PC-9 (cell line): ENCODE measurements around the gene BCL2L11. TPM values are rescaled to one million over a fixed set of nuclear protein-coding genes. Genes with fewer than 3 reads are reported as not detected.

Source experiments
- BruUV-seq: library from RNA; stranded (reverse); fragments of 400-500 nt; replicated peaks from 2 replicates; lab custom pipeline; 2021; lab: Mats Ljungman, UMichigan
- CTCF ChIA-PET: fragments of 300-600 bp; sonication (Branson Sonifier 250); formaldehyde crosslinking; loops from one replicate; lab custom pipeline; 2022; ENCODE audit warnings: antibody characterized with exemption; lab: Charles Lee
- POLR2A ChIA-PET: fragments of 300-600 bp; sonication (Branson Sonifier 250); formaldehyde crosslinking; loops from one replicate; lab custom pipeline; 2022; ENCODE audit warnings: antibody characterized with exemption; ENCODE audit not compliant: unreplicated experiment; lab: Charles Lee
- DNase-seq, 2 experiments: peaks; one replicate each; pipeline versions ENCODE4 v3.0.0 to v3.0.0-alpha.2; 2015 to 2022; ENCODE audit warnings: mixed read lengths in 1 of 2
- H2AFZ ChIP-seq: fragments of 200-600 bp; sonication (generic); 2 replicates; pipeline ENCODE4 v1.8.1; 2017; ENCODE audit warnings: antibody characterized with exemption
- H3F3A ChIP-seq: fragments of 200-600 bp; sonication (generic); 2 replicates; pipeline ENCODE4 v1.8.1; 2017; ENCODE audit warnings: antibody characterized with exemption, mild to moderate bottlenecking, low read depth; ENCODE audit not compliant: insufficient read depth
- H3K27ac ChIP-seq: fragments of 200-600 bp; sonication (generic); 2 replicates; pipeline ENCODE4 v1.6.1; 2016; ENCODE audit warnings: mixed run types
- H3K27me3 ChIP-seq: fragments of 200-600 bp; sonication (generic); 2 replicates; pipeline ENCODE4 v1.6.1; 2016; ENCODE audit warnings: low read depth, mixed run types; ENCODE audit not compliant: insufficient read depth
- H3K36me3 ChIP-seq: fragments of 200-600 bp; sonication (generic); 2 replicates; pipeline ENCODE4 v1.6.1; 2016; ENCODE audit warnings: low read depth, mixed run types
- H3K4me1 ChIP-seq: fragments of 200-600 bp; sonication (generic); replicated peaks from 2 replicates; pipeline ENCODE4 v1.6.1; 2016; ENCODE audit warnings: mixed run types; ENCODE audit not compliant: insufficient read depth
- H3K4me2 ChIP-seq: fragments of 200-600 bp; sonication (generic); 2 replicates; pipeline ENCODE4 v1.6.1; 2017; ENCODE audit warnings: mixed run types
- H3K4me3 ChIP-seq: fragments of 200-600 bp; sonication (generic); 2 replicates; pipeline ENCODE4 v1.6.1; 2016; ENCODE audit warnings: mixed run types
- H3K79me2 ChIP-seq: fragments of 200-600 bp; sonication (generic); 2 replicates; pipeline ENCODE4 v1.6.1; 2017; ENCODE audit warnings: low read depth, mixed run types
- H3K9me2 ChIP-seq: fragments of 200-600 bp; sonication (generic); 2 replicates; pipeline ENCODE4 v1.8.1; 2017; ENCODE audit warnings: mild to moderate bottlenecking; ENCODE audit not compliant: insufficient read depth
- H3K9me3 ChIP-seq: fragments of 200-600 bp; sonication (generic); 2 replicates; pipeline ENCODE4 v1.8.1; 2016; ENCODE audit warnings: low read depth; ENCODE audit not compliant: insufficient read depth
- H4K20me1 ChIP-seq: fragments of 200-600 bp; sonication (generic); 2 replicates; pipeline ENCODE4 v1.8.1; 2017; ENCODE audit not compliant: insufficient read depth
- CTCF ChIP-seq: fragments of 200-600 bp; sonication (generic); conservative IDR thresholded peaks from 2 replicates; pipeline ENCODE4 v1.6.1; 2017; ENCODE audit warnings: mixed run types, antibody characterized with exemption, mild to moderate bottlenecking, moderate library complexity
- EZH2 ChIP-seq: fragments of 200-600 bp; sonication (generic); IDR thresholded peaks from 2 replicates; pipeline ENCODE4 v1.8.0; 2017; ENCODE audit warnings: antibody characterized with exemption, low read depth
- intact Hi-C: fragments of 100-400 bp; cut with micrococcal nuclease; formaldehyde crosslinking; loops from one replicate; pipeline ENCODE4 v1.10.0; 2022; ENCODE audit not compliant: unreplicated experiment
- total RNA-seq: library from RNA; stranded (reverse); gene quantifications from 2 replicates; pipeline ENCODE4 v1.2.3, GENCODE V29; 2021

BCL2L11 gene
- total RNA-seq, 1 experiment from 2014 or later: 17.0 TPM

- no peaks in the 10 kb centered on the region for H3K79me2 ChIP-seq
- no peak overlapping the region for H3K4me3 ChIP-seq
- no peaks in the 10 kb centered on the region for H3K27me3 ChIP-seq
- peaks cover 33% of the 10 kb centered on the region for H3K4me1 ChIP-seq
- DNase-seq: no peak
- H3K4me2 ChIP-seq: peak overlapping the region; percentile 44
- no peak overlapping the region for H2AFZ ChIP-seq
- ChIA-PET POLR2A (interaction anchor here (0.6 to 0.9 kb wide), 2 partner anchors 11 to 43 kb away, joined by 3 to 4 read pairs; no protein-coding TSS in a partner anchor), CTCF (no interaction called here)
- H3K9me2 ChIP-seq: no peaks in the 10 kb centered on the region
- TF ChIP-seq CTCF: no peak
- TF ChIP-seq EZH2: no peak
- intact Hi-C loops: no loop called here
- no peaks in the 10 kb centered on the region for H3K9me3 ChIP-seq
- peak overlapping the region; percentile 27; the same call in 1 of the 2 replicates for H3K27ac ChIP-seq
- H3F3A ChIP-seq: peaks cover 21% of the 10 kb centered on the region
- peaks cover 4% of the 10 kb centered on the region; the same call in 1 of the 2 replicates for H3K36me3 ChIP-seq
- no peaks in the 10 kb centered on the region for H4K20me1 ChIP-seq
- BruUV-seq: no TSS peak
Observed at GRCh38 chr2:111167863-111168162, 47.1 kb downstream of the BCL2L11 start.

- peak overlapping the region; percentile 44 for H3K4me2 ChIP-seq
Observed at GRCh38 chr2:111168528-111169239, 48.0 kb downstream of the BCL2L11 start.

DNA sequence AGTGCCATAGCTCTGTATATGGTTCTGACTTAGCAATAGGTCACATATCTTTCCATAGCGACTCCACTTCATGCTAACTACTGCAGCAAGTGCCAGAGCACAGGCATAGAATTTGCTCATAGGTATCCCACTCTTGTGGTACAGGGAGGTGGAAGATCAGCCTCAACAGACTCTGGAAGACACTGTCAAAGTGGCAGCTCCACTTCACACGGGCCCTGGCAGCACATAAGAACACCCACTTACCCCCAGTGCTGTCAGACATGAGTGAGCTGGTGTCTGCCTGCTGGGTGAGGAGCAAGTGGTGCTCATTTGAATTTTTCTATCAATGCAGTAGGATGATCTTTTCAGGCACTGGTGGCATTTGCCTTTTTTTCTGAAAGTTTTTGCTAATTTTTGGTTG, 48.6 kb downstream of the BCL2L11 start:
- DNase-seq: no peak
- no peaks in the 10 kb centered on the region for H3K9me2 ChIP-seq
- no peak overlapping the region for H3K4me3 ChIP-seq
- H2AFZ ChIP-seq: no peak overlapping the region
- H4K20me1 ChIP-seq: no peaks in the 10 kb centered on the region
- H3K36me3 ChIP-seq: peaks cover 4% of the 10 kb centered on the region; the same call in 1 of the 2 replicates
- TF ChIP-seq EZH2: no peak
- TF ChIP-seq CTCF: no peak
- H3K27me3 ChIP-seq: no peaks in the 10 kb centered on the region
- H3K9me3 ChIP-seq: no peaks in the 10 kb centered on the region
- no peak overlapping the region for H3K4me2 ChIP-seq
- CTCF ChIA-PET: no interaction called here
- intact Hi-C loops: no loop called here
- H3K27ac ChIP-seq: no peak overlapping the region
- peaks cover 33% of the 10 kb centered on the region for H3K4me1 ChIP-seq
- POLR2A ChIA-PET: interaction anchor here (0.6 to 0.7 kb wide), 2 partner anchors 137 to 364 kb away, joined by 5 to 11 read pairs; no protein-coding TSS in a partner anchor
- no peaks in the 10 kb centered on the region for H3K79me2 ChIP-seq
- no TSS peak for BruUV-seq
- peaks cover 21% of the 10 kb centered on the region for H3F3A ChIP-seq

More at GRCh38 chr2:111168528-111169239, 48.0 kb downstream of the BCL2L11 start:
- no peaks in the 10 kb centered on the region for H3K79me2 ChIP-seq
- H3K9me3 ChIP-seq: no peaks in the 10 kb centered on the region
- BruUV-seq: no TSS peak
- intact Hi-C loops: no loop called here
- H3F3A ChIP-seq: peaks cover 21% of the 10 kb centered on the region
- ChIA-PET POLR2A (interaction anchor here (0.6 to 0.7 kb wide), 3 partner anchors 44 to 364 kb away, joined by 4 to 11 read pairs (median 5); no protein-coding TSS in a partner anchor), CTCF (no interaction called here)
- peak overlapping the region; percentile 27; the same call in 1 of the 2 replicates for H3K27ac ChIP-seq
- no peaks in the 10 kb centered on the region for H3K9me2 ChIP-seq
- no peaks in the 10 kb centered on the region for H4K20me1 ChIP-seq
- H3K4me1 ChIP-seq: peaks cover 33% of the 10 kb centered on the region
- TF ChIP-seq CTCF (no peak), EZH2 (no peak)
- no peak overlapping the region for H2AFZ ChIP-seq
- H3K36me3 ChIP-seq: peaks cover 4% of the 10 kb centered on the region; the same call in 1 of the 2 replicates
- peak; percentile 53 to 64 for DNase-seq
- no peaks in the 10 kb centered on the region for H3K27me3 ChIP-seq
- no peak overlapping the region for H3K4me3 ChIP-seq
